Endothelial cell (in vitro differentiated cells): ENCODE data around the gene GMPR. TPM values are rescaled to one million over a fixed set of nuclear protein-coding genes. Genes with fewer than 3 reads are reported as not detected.
A peak's percentile ranks its signal among the peaks of the same experiment; 100 is the strongest.

Experiments used
- DNase-seq: peaks from one replicate; pipeline ENCODE4 v3.0.0; 2021; ENCODE audit warnings: low spot score
- H3K27ac Mint-ChIP-seq: one replicate; pipeline ENCODE4 v1.8.0; 2021; ENCODE audit warnings: mixed read lengths, inconsistent platforms; ENCODE audit not compliant: unreplicated experiment
- H3K27me3 Mint-ChIP-seq: one replicate; pipeline ENCODE4 v1.8.0; 2021; ENCODE audit warnings: mild to moderate bottlenecking, moderate library complexity, mixed read lengths, inconsistent platforms; ENCODE audit not compliant: unreplicated experiment
- H3K36me3 Mint-ChIP-seq: one replicate; pipeline ENCODE4 v1.8.0; 2021; ENCODE audit warnings: mild to moderate bottlenecking, low read depth, mixed read lengths, inconsistent platforms; ENCODE audit not compliant: unreplicated experiment
- H3K4me1 Mint-ChIP-seq: one replicate; pipeline ENCODE4 v1.8.0; 2021; ENCODE audit warnings: mild to moderate bottlenecking, mixed read lengths, inconsistent platforms; ENCODE audit not compliant: unreplicated experiment
- H3K4me3 Mint-ChIP-seq: one replicate; pipeline ENCODE4 v1.8.0; 2021; ENCODE audit warnings: mild to moderate bottlenecking, mixed read lengths, inconsistent platforms; ENCODE audit not compliant: unreplicated experiment
- H3K9me3 Mint-ChIP-seq: one replicate; pipeline ENCODE4 v1.8.0; 2021; ENCODE audit warnings: mixed read lengths, inconsistent platforms; ENCODE audit not compliant: unreplicated experiment
- total RNA-seq: library from RNA; stranded (reverse); fragmentation: NEBNext Ultra II Directional; extraction: Animal tissue kit (Norgen Biotek cat#: 25700); gene quantifications from one replicate; pipeline ENCODE4 v1.2.1, GENCODE V29; 2021; ENCODE audit not compliant: unreplicated experiment
- TF ChIP-seq, protein P1 (sequence below): fragments of 200-600 bp; sonication (generic); IDR thresholded peaks from one replicate; pipeline ENCODE4 v1.5.0; 2021; ENCODE audit warnings: antibody characterized with exemption; ENCODE audit not compliant: unreplicated experiment

The GMPR gene
- total RNA-seq, 1 donor from 2014 or later, result 1.8 TPM

DNA sequence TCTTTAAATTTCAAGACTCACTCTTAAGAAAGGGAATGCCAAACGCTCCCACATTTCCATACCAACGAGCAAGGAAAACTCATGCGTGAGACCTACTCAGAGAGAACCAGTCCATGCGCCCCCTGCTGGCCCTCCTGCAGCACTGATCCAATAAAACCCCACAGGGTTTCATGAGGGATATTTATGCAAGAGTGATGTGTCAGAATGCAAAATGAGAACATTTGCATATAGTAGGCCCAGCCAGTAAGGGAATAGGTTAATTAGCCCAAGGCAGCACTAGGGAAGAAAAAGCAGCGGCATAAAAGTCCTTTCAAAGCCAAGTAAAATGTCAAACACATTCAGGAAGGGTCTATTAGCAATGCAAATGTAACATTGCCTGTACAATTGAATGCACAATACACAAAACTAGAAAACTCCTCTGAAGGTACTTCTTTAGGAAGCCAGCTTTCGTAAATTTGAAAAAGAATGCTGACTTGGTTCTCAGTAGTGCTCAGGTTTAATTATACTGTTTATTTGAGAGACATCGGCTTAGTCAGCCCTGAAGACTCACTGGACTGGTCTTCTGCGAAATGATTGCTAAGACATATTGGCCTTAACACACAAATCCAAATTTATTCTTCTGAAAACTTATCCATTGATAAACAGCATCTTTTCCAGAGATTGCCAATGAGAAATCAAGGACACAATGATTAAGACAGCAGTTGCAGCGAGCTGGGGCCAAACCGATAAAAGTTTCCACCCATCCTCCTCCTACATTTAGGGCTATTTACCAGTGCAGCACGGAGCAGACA, 93.2 kb downstream of the GMPR start:
- TF ChIP-seq, protein P1, sequence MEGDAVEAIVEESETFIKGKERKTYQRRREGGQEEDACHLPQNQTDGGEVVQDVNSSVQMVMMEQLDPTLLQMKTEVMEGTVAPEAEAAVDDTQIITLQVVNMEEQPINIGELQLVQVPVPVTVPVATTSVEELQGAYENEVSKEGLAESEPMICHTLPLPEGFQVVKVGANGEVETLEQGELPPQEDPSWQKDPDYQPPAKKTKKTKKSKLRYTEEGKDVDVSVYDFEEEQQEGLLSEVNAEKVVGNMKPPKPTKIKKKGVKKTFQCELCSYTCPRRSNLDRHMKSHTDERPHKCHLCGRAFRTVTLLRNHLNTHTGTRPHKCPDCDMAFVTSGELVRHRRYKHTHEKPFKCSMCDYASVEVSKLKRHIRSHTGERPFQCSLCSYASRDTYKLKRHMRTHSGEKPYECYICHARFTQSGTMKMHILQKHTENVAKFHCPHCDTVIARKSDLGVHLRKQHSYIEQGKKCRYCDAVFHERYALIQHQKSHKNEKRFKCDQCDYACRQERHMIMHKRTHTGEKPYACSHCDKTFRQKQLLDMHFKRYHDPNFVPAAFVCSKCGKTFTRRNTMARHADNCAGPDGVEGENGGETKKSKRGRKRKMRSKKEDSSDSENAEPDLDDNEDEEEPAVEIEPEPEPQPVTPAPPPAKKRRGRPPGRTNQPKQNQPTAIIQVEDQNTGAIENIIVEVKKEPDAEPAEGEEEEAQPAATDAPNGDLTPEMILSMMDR, result peak; percentile 89
- Mint-ChIP-seq H3K4me1 (peaks cover 8% of the 10 kb centered on the region), H3K36me3 (peaks cover 4% of the 10 kb centered on the region), H3K27me3 (peaks cover 1% of the 10 kb centered on the region), H3K4me3 (no peak overlapping the region), H3K27ac (no peak overlapping the region), H3K9me3 (no peaks in the 10 kb centered on the region)
- peak; percentile 64 for DNase-seq

GRCh38 chr6:16332175-16332542, 93.8 kb downstream of the GMPR start:
- Mint-ChIP-seq H3K9me3 (no peaks in the 10 kb centered on the region), H3K36me3 (peaks cover 4% of the 10 kb centered on the region), H3K4me3 (no peak overlapping the region), H3K27ac (no peak overlapping the region), H3K27me3 (peaks cover 2% of the 10 kb centered on the region), H3K4me1 (peaks cover 8% of the 10 kb centered on the region)
- peak; percentile 83 for DNase-seq
- TF ChIP-seq, protein P1, result peak; percentile 87

- Mint-ChIP-seq H3K27ac (no peak overlapping the region), H3K4me3 (no peak overlapping the region), H3K36me3 (no peaks in the 10 kb centered on the region), H3K9me3 (no peaks in the 10 kb centered on the region), H3K4me1 (peaks cover 5% of the 10 kb centered on the region), H3K27me3 (peaks cover 3% of the 10 kb centered on the region)
- TF ChIP-seq, protein P1, result no peak
- no peak for DNase-seq
Observed at GRCh38 chr6:16333580-16333979, 95.2 kb downstream of the GMPR start.

DNA sequence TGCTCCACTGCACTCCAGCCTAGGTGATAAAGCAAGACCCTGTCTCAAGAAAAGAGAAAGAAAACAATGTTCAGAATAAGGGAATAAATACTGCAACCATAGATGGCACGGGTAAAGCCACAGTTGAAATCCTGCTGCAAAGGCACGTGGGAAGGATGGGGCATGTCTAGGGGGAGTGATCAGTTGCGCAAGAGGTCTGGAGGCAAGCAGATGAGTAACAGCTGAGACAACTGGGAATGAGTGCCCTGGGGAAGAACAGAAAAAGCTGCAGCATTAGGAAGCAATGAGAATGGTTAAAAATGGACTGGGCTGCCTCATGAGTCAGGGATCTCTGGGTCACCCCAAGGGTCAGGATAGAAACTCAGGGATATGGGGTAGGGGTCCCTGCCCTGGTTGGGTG, 96.3 kb downstream of the GMPR start:
- H3K27me3 Mint-ChIP-seq, result peaks cover 1% of the 10 kb centered on the region
- H3K4me1 Mint-ChIP-seq, result peaks cover 5% of the 10 kb centered on the region
- no peaks in the 10 kb centered on the region for H3K36me3 Mint-ChIP-seq
- H3K4me3 Mint-ChIP-seq, result no peak overlapping the region
- no peak overlapping the region for H3K27ac Mint-ChIP-seq
- TF ChIP-seq, protein P1, result no peak
- no peaks in the 10 kb centered on the region for H3K9me3 Mint-ChIP-seq
- no peak for DNase-seq

DNA sequence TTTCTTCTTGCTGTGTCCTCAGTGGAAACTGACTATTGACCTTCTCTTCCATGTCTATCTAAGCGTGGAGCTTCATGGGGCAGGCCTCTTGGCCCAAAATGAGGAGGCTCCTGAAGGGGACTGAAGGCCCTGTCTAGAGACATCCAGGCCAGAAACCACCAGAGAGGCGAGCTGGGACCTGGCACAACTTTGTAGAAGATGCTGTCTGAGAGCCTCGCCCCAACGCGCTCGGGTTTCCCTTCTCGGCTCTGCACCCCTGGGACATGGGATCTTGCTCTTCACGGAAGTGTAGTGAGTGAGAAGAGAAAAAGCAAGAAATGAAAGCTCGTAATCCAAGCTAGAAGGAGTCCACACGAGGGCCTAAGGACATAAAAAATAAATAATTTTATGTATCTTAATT, 96.8 kb downstream of the GMPR start:
- peaks cover 1% of the 10 kb centered on the region for H3K27me3 Mint-ChIP-seq
- no peaks in the 10 kb centered on the region for H3K9me3 Mint-ChIP-seq
- H3K4me1 Mint-ChIP-seq, result peaks cover 5% of the 10 kb centered on the region
- no peaks in the 10 kb centered on the region for H3K36me3 Mint-ChIP-seq
- DNase-seq, result no peak
- H3K27ac Mint-ChIP-seq, result no peak overlapping the region
- no peak overlapping the region for H3K4me3 Mint-ChIP-seq
- TF ChIP-seq, protein P1, result no peak
